ENCODE results near the gene AKT3. TPM values are rescaled to one million over a fixed set of nuclear protein-coding genes. Genes with fewer than 3 reads are reported as not detected.

AKT3 gene
- total RNA-seq, 1 donor from 2014 or later = 29.9 TPM

DNA sequence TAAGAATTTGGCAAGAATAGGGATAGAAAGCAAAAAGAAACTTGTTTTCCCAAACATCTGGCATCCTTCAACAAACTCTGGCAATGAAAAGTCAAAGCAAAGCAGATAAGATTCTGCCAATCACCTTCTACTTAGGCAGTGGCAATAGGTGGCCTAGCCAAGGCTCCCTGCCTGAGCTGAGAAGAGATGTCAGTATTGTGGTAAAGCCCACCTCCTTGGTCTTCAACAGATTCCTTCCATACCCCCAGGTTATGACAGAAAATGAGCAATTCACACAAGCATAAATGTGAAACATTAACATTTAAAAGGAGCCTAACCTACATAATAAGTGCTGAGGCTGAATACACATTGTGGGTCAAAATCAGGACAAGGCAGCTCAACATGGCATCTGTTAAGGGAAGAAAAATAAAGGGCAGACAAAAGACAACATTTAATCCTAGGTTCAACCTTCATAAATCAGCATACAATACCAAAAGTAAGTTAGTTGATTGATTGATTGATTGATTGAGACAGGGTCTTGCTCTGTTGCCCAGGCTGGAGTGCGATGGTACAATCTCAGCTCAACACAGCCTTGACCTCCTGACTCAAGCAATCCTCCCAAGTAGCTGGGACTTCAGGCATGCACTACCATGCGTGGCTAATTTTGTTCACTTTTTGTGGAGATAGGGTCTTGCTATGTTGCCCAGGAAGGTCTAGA, 123.1 kb downstream of the AKT3 start:
- no peaks in the 10 kb centered on the region for H3K36me3 Mint-ChIP-seq
- DNase-seq (ENCODE audit: extremely low spot score, unreplicated experiment) = no peak
- no peaks in the 10 kb centered on the region for H3K27me3 Mint-ChIP-seq
- H3K9me3 Mint-ChIP-seq = no peaks in the 10 kb centered on the region
- no peak overlapping the region for H3K4me3 Mint-ChIP-seq
- TF ChIP-seq, protein P1, sequence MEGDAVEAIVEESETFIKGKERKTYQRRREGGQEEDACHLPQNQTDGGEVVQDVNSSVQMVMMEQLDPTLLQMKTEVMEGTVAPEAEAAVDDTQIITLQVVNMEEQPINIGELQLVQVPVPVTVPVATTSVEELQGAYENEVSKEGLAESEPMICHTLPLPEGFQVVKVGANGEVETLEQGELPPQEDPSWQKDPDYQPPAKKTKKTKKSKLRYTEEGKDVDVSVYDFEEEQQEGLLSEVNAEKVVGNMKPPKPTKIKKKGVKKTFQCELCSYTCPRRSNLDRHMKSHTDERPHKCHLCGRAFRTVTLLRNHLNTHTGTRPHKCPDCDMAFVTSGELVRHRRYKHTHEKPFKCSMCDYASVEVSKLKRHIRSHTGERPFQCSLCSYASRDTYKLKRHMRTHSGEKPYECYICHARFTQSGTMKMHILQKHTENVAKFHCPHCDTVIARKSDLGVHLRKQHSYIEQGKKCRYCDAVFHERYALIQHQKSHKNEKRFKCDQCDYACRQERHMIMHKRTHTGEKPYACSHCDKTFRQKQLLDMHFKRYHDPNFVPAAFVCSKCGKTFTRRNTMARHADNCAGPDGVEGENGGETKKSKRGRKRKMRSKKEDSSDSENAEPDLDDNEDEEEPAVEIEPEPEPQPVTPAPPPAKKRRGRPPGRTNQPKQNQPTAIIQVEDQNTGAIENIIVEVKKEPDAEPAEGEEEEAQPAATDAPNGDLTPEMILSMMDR (conservative IDR thresholded peaks at IDR 0.05) = no peak
- peaks cover 4% of the 10 kb centered on the region for H3K4me1 Mint-ChIP-seq (ENCODE audit: unreplicated experiment)
- no peak overlapping the region for H3K27ac Mint-ChIP-seq

DNA sequence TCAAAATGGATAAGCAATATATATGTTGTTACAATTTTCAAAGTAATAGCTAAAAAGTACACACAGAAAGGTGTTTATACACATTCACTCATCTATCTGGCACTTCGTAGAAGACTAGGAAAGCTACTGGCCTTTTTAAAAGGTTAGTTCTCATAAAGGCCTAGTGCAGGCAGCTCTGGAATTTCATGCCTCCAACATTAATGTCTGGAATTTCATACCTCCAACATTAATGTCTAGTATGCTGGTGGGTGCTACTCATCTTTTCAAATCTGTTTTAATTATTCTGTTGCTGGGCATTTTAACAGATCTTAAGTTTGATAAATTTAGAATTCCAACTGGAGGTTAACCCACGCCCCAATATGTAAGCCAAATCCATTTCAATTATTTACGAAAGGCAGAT, 124.2 kb downstream of the AKT3 start:
- no peak for DNase-seq (ENCODE audit: extremely low spot score, unreplicated experiment)
- Mint-ChIP-seq H3K9me3 (no peaks in the 10 kb centered on the region), H3K36me3 (no peaks in the 10 kb centered on the region), H3K27me3 (no peaks in the 10 kb centered on the region), H3K4me1 (ENCODE audit: unreplicated experiment) (peaks cover 4% of the 10 kb centered on the region), H3K27ac (no peak overlapping the region), H3K4me3 (no peak overlapping the region)
- TF ChIP-seq, protein P1 (conservative IDR thresholded peaks at IDR 0.05) = no peak

DNA sequence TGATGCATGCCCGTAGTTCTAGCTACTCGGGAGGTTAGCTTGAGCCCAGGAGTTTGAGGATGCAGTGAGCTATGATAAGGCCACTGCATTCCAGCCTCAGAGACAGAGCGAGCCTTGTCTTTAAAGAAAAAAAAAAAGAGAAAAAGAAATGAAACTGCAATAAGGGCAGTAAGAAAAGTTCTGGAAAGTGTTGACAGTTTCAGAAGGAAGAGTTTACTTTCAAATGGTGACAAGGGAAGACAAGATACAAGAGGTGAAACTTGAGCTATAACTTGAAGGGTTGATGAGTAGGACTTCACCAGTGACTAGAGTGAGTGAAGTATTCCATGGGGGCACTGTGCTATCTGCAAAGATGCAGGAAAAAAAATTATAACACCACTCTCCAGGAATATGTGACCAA, 125.0 kb downstream of the AKT3 start:
- no peaks in the 10 kb centered on the region for H3K27me3 Mint-ChIP-seq
- TF ChIP-seq, protein P1 (conservative IDR thresholded peaks at IDR 0.05) = no peak
- H3K27ac Mint-ChIP-seq = no peak overlapping the region
- no peaks in the 10 kb centered on the region for H3K36me3 Mint-ChIP-seq
- H3K4me1 Mint-ChIP-seq (ENCODE audit: unreplicated experiment) = peaks cover 4% of the 10 kb centered on the region
- H3K4me3 Mint-ChIP-seq = no peak overlapping the region
- DNase-seq (ENCODE audit: extremely low spot score, unreplicated experiment) = no peak
- H3K9me3 Mint-ChIP-seq = no peaks in the 10 kb centered on the region

DNA sequence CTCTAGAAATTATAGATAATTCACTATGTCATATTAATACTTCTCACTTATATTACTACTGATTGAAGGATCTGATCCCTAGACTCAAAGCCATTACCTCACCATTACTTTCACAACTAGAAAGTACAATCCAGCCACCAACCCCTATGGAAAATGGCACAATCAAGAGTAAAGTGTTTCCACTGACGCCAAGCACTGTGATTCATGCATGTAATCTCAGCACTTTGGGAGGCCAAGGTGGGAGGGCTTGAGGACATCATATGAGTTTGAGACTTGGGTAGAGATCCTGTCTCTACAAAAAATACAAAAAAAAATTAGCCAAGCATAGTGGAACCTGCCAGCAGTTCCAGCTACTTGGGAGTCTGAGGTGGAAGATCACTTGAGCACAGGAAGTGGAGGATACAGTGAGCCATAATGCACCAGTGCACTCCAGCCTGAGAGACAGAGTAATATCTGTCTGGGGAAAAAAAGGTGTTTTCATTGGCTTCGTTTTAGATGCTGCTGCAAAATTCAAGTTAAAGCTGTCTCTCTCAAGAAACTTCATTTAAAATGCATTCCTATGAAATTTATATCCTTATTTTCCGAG, 126.5 kb downstream of the AKT3 start:
- Mint-ChIP-seq H3K27ac (no peak overlapping the region), H3K27me3 (no peaks in the 10 kb centered on the region), H3K4me1 (ENCODE audit: unreplicated experiment) (peaks cover 13% of the 10 kb centered on the region), H3K36me3 (no peaks in the 10 kb centered on the region), H3K4me3 (no peak overlapping the region), H3K9me3 (no peaks in the 10 kb centered on the region)
- TF ChIP-seq, protein P1 (conservative IDR thresholded peaks at IDR 0.05) = no peak
- DNase-seq (ENCODE audit: extremely low spot score, unreplicated experiment) = no peak

DNA sequence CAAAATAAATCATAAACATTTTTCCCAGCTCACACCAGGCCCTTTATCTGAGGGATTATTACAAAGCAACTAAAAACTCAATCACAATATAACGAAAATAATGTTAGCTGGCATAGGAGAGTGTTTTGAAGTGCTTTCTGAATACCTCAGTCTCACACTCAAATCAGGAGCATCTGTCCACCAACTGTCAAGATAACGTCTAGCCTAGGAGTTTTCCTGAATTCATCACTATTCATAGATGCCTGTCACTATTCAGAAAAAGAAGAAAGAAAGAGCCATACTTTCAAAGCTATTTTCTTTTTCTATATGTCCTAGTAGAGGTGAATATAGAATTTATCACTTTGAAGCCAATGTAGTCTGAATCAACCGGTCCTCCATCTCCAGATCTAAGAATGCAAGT, 127.0 kb downstream of the AKT3 start:
- Mint-ChIP-seq H3K27me3 (no peaks in the 10 kb centered on the region), H3K4me3 (no peak overlapping the region), H3K36me3 (no peaks in the 10 kb centered on the region), H3K27ac (no peak overlapping the region), H3K4me1 (ENCODE audit: unreplicated experiment) (peaks cover 13% of the 10 kb centered on the region), H3K9me3 (no peaks in the 10 kb centered on the region)
- no peak for DNase-seq (ENCODE audit: extremely low spot score, unreplicated experiment)
- TF ChIP-seq, protein P1 (conservative IDR thresholded peaks at IDR 0.05) = no peak

All from type B pancreatic cell (in vitro differentiated cells).